ENCODE measurements around the gene MGAT5. TPM values are rescaled to one million over a fixed set of nuclear protein-coding genes. Genes with fewer than 3 reads are reported as not detected.

Gene MGAT5
- polyA plus RNA-seq, 6 donors from 2014 or later = 9.7 to 41.3 (median 29.6) TPM

GRCh38 chr2:134259994-134260393 lies 6.1 kb downstream of the MGAT5 start:
- DNase-seq (no peak), ATAC-seq (ENCODE audit: low read depth in 2 of 2) (no peak)
- Mint-ChIP-seq H3K9me3 (no peaks in the 10 kb centered on the region), H3K4me3 (peak overlapping the region; percentile 46 to 89 (median 84)), H3K27me3 (no peaks in the 10 kb centered on the region), H3K27ac (peak overlapping the region; percentile 93 to 100 (median 100)), H3K4me1 (peaks cover 52 to 88% (median 75%) of the 10 kb centered on the region in 3 donors), H3K36me3 (peaks cover 8 to 18% of the 10 kb centered on the region in 2 donors)

- no peak for DNase-seq
- H3K27me3 Mint-ChIP-seq = no peaks in the 10 kb centered on the region
- H3K9me3 Mint-ChIP-seq = no peaks in the 10 kb centered on the region
- H3K4me3 Mint-ChIP-seq = peak overlapping the region; percentile 46 to 92 (median 81)
- H3K4me1 Mint-ChIP-seq = peaks cover 51 to 90% (median 74%) of the 10 kb centered on the region in 3 donors
- peak overlapping the region; percentile 93 to 100 (median 100) for H3K27ac Mint-ChIP-seq
- ATAC-seq (ENCODE audit: low read depth in 2 of 2) = no peak
- H3K36me3 Mint-ChIP-seq = peaks cover 2 to 14% of the 10 kb centered on the region in 2 donors
Observed at GRCh38 chr2:134260713-134261112, 6.8 kb downstream of the MGAT5 start.

- Mint-ChIP-seq H3K4me3 (peak overlapping the region; percentile 63 to 92 (median 88)), H3K4me1 (peaks cover 52 to 93% (median 75%) of the 10 kb centered on the region in 3 donors), H3K36me3 (peaks cover 0 to 16% of the 10 kb centered on the region in 2 donors), H3K9me3 (no peaks in the 10 kb centered on the region), H3K27me3 (no peaks in the 10 kb centered on the region), H3K27ac (peak overlapping the region; percentile 99 to 100 (median 100))
- ATAC-seq (ENCODE audit: low read depth in 2 of 2) (peak; percentile 64 to 67), DNase-seq (peak; percentile 71)
Observed at GRCh38 chr2:134261398-134262131, 7.7 kb downstream of the MGAT5 start.

DNA sequence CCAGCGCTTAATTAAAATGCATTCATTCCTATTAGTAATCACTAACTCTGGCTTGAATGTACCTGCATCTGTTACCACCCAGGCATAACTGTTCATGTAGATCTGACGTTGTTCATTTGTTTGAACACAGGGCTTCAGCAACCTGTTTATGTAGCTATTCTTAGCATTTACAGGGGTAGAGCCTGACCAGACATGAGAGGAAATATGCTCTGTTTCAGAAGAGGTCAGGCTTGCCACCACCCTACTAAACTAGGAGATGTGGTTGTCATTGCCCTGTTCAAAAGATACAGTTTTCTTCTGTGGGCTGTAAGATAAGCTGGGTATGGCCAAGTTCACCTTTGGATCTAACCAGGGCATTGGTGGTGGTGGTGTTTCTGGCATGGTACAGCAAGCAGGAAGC lies 8.8 kb downstream of the MGAT5 start:
- no peaks in the 10 kb centered on the region for H3K27me3 Mint-ChIP-seq
- H3K36me3 Mint-ChIP-seq = peaks cover 0 to 21% of the 10 kb centered on the region in 2 donors
- DNase-seq (peak; percentile 82), ATAC-seq (ENCODE audit: low read depth in 2 of 2) (peak; percentile 77 to 82)
- peak overlapping the region; percentile 63 to 92 (median 88) for H3K4me3 Mint-ChIP-seq
- H3K27ac Mint-ChIP-seq = peak overlapping the region; percentile 99 to 100 (median 100)
- H3K4me1 Mint-ChIP-seq = peaks cover 60 to 93% (median 75%) of the 10 kb centered on the region in 3 donors
- H3K9me3 Mint-ChIP-seq = no peaks in the 10 kb centered on the region

GRCh38 chr2:134268265-134268664 lies 14.4 kb downstream of the MGAT5 start:
- ATAC-seq (ENCODE audit: low read depth in 2 of 2) (peak in 1 of 2 donors; percentile 34), DNase-seq (no peak)
- Mint-ChIP-seq H3K27ac (peak overlapping the region; percentile 89 to 100 (median 95)), H3K36me3 (peaks cover 31 to 34% of the 10 kb centered on the region in 2 donors), H3K27me3 (no peaks in the 10 kb centered on the region), H3K9me3 (no peaks in the 10 kb centered on the region), H3K4me1 (peaks cover 65 to 91% (median 76%) of the 10 kb centered on the region in 3 donors), H3K4me3 (peak overlapping the region in 7 of 8 donors; percentile 22 to 82 (median 63))

GRCh38 chr2:134269230-134269629 lies 15.4 kb downstream of the MGAT5 start:
- Mint-ChIP-seq H3K9me3 (no peaks in the 10 kb centered on the region), H3K27me3 (no peaks in the 10 kb centered on the region), H3K4me1 (peaks cover 73 to 91% (median 83%) of the 10 kb centered on the region in 3 donors), H3K36me3 (peaks cover 31 to 38% of the 10 kb centered on the region in 2 donors), H3K27ac (peak overlapping the region; percentile 10 to 100 (median 71)), H3K4me3 (peak overlapping the region in 6 of 8 donors; percentile 30 to 78 (median 63))
- DNase-seq (no peak), ATAC-seq (ENCODE audit: low read depth in 2 of 2) (no peak)

- Mint-ChIP-seq H3K36me3 (peaks cover 31 to 38% of the 10 kb centered on the region in 2 donors), H3K4me1 (peaks cover 80 to 92% (median 86%) of the 10 kb centered on the region in 3 donors), H3K27me3 (no peaks in the 10 kb centered on the region), H3K9me3 (no peaks in the 10 kb centered on the region), H3K27ac (peak overlapping the region; percentile 69 to 100 (median 86)), H3K4me3 (peak overlapping the region in 7 of 8 donors; percentile 4 to 83 (median 56))
- ATAC-seq (ENCODE audit: low read depth in 2 of 2) = no peak
- no peak for DNase-seq
Observed at GRCh38 chr2:134269972-134270735, 16.3 kb downstream of the MGAT5 start.

DNA sequence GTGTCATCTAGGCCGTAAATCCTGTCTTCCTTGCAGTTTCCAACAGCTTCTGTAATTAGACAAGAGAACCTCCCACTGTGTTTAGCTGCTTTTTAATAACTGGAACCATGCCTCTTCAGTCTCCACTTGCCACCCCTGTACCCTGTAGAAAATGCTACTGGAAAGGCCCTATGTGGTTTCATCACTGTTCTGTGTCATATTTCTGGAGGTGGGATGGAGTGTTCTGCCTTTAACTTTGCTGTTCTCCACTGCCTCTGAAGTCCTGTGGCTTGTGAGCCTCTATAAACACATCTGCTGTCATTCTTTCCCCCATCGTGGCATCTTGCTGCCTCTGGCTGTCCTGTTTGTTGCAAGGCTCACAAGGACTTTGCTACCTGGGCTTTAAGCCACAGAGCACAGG lies 17.9 kb downstream of the MGAT5 start:
- Mint-ChIP-seq H3K4me1 (peaks cover 88 to 96% (median 94%) of the 10 kb centered on the region in 3 donors), H3K27me3 (no peaks in the 10 kb centered on the region), H3K36me3 (peaks cover 32 to 45% of the 10 kb centered on the region in 2 donors), H3K27ac (peak overlapping the region; percentile 85 to 100 (median 92)), H3K4me3 (peak overlapping the region in 7 of 8 donors; percentile 4 to 90 (median 79)), H3K9me3 (peaks cover 0 to 3% (median 0%) of the 10 kb centered on the region in 7 donors)
- DNase-seq = no peak
- ATAC-seq (ENCODE audit: low read depth in 2 of 2) = no peak

DNA sequence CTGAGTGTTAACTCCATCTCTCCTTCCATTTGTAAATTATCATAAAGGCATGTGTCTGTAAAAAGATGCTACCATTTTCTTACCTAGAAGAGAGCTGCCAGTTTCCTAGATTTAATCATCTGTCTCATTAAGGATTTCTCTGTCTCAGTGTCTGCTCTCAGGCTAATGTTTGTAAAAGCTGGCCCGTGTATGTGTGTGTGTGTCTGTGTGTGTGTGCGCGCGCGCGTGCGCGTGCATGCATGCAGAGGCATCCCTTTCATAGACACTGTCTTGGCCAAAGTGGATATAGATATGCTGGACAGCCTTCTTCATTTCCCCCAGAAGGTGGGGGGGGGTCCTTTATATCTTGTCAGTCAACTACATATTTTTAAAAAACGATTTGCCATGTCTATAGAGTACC lies 18.9 kb downstream of the MGAT5 start:
- no peak for DNase-seq
- Mint-ChIP-seq H3K4me3 (peak overlapping the region; percentile 41 to 94 (median 67)), H3K4me1 (peaks cover 87 to 95% (median 93%) of the 10 kb centered on the region in 3 donors), H3K9me3 (peaks cover 4 to 10% (median 6%) of the 10 kb centered on the region in 7 donors), H3K27ac (peak overlapping the region; percentile 44 to 100 (median 99)), H3K27me3 (no peaks in the 10 kb centered on the region), H3K36me3 (peaks cover 36 to 55% of the 10 kb centered on the region in 2 donors)
- no peak for ATAC-seq (ENCODE audit: low read depth in 2 of 2)

- H3K4me1 Mint-ChIP-seq = peaks cover 87 to 95% (median 93%) of the 10 kb centered on the region in 3 donors
- peaks cover 34 to 50% of the 10 kb centered on the region in 2 donors for H3K36me3 Mint-ChIP-seq
- no peak for DNase-seq
- peaks cover 4 to 12% (median 7%) of the 10 kb centered on the region in 7 donors for H3K9me3 Mint-ChIP-seq
- peak overlapping the region; percentile 41 to 94 (median 76) for H3K4me3 Mint-ChIP-seq
- no peaks in the 10 kb centered on the region for H3K27me3 Mint-ChIP-seq
- peak overlapping the region; percentile 80 to 100 (median 99) for H3K27ac Mint-ChIP-seq
- no peak for ATAC-seq (ENCODE audit: low read depth in 2 of 2)
Observed at GRCh38 chr2:134273256-134273983, 19.5 kb downstream of the MGAT5 start.

DNA sequence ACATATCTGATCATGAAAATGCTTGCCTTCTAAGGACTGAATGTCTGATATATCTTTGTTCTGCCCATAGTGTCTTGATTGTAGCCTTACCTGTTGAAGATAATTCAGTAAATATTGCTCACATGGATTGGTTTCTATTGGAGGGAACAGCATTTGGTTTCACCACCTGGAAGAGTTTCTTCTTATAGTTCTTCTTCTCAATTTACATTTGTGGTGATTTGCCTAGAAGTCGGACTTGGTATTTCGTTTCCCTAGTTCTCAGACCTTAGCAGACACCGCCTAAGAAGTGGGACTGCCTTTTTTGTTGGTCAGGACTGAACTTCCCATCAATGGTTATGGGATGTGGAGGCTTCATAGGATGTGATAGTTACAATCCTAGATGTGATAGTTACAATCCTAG lies 20.2 kb downstream of the MGAT5 start:
- ATAC-seq (ENCODE audit: low read depth in 2 of 2) (no peak), DNase-seq (no peak)
- Mint-ChIP-seq H3K27ac (peak overlapping the region; percentile 80 to 100 (median 99)), H3K27me3 (no peaks in the 10 kb centered on the region), H3K4me1 (peaks cover 88 to 96% (median 95%) of the 10 kb centered on the region in 3 donors), H3K4me3 (peak overlapping the region; percentile 41 to 94 (median 76)), H3K9me3 (peaks cover 4 to 12% (median 7%) of the 10 kb centered on the region in 7 donors), H3K36me3 (peaks cover 41 to 49% of the 10 kb centered on the region in 2 donors)

DNA sequence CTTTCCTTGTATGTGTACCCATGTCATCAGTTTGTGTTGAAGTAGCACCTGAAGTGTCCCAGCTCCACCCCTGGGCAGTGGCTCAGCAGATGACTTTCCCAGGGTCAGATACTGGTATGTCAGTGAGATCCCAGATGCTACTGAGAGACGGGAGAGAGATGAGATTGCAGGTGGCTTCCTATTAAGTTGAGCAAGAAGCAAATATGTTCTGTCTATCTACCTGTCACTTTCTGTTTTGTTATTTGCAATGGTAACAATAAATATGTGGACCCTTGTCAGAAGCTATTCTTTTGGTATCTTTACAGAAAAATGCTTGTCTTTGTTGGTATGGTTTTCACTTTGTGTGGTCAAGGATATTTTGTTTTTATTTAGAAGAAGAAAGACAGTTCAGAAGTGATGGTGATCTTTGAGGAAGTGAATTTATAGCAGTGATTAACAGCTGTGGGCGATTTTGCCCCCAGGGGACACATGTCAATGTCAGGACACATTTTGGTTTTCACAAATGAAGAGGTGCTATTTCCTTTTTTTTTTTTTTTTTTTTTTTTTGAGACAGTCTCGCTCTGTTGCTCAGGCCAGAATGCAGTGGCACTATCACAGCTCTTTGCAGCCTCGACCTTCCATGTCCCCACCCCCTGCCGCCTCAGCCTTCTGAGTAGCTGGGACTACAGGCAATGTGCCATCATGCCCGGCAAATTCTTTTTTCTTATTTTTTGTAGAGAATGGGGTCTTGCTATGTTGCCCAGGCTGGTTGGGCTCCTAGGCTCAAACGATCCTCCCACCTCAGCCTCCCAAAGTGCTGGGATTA lies 21.4 kb downstream of the MGAT5 start:
- Mint-ChIP-seq H3K36me3 (peaks cover 42 to 43% of the 10 kb centered on the region in 2 donors), H3K4me3 (peak overlapping the region; percentile 69 to 94 (median 88)), H3K27ac (peak overlapping the region; percentile 99 to 100 (median 99)), H3K4me1 (peaks cover 87 to 96% (median 95%) of the 10 kb centered on the region in 3 donors), H3K9me3 (peaks cover 4 to 12% (median 7%) of the 10 kb centered on the region in 7 donors), H3K27me3 (no peaks in the 10 kb centered on the region)
- DNase-seq (peak; percentile 86), ATAC-seq (ENCODE audit: low read depth in 2 of 2) (peak; percentile 87 to 88)
